Gastroesophageal sphincter (tissue), 4 donors: Measurements from ENCODE around the gene VPS8. TPM values are rescaled to one million over a fixed set of nuclear protein-coding genes. Genes with fewer than 3 reads are reported as not detected.

Experiments
- ATAC-seq: fragments of 150-250 bp; one replicate; pipeline ENCODE4 v1.9.1; 2016; ENCODE audit warnings: mild to moderate bottlenecking, moderate library complexity
- H3K27ac ChIP-seq, 4 donors: fragments of 200-600 bp; sonication (generic) in 3 of 4; 1 replicate in 3 of 4; 2 replicates in 1 of 4; pipeline ENCODE4 v1.5.1; 2016 to 2019
- H3K27me3 ChIP-seq: fragments of 200-600 bp; sonication (generic); one replicate; pipeline ENCODE4 v1.5.1; 2019
- H3K36me3 ChIP-seq, 2 donors: fragments of 200-600 bp; sonication (generic); one replicate each; pipeline ENCODE4 v1.5.1; 2019; ENCODE audit warnings: control low read depth in 1 of 2
- H3K4me1 ChIP-seq, 3 donors: fragments of 200-600 bp; sonication (generic); 1 replicate in 2 of 3; 2 replicates in 1 of 3; pipeline ENCODE4 v1.5.1; 2016 to 2019; ENCODE audit warnings: control low read depth in 2 of 3
- H3K4me3 ChIP-seq, 2 donors: fragments of 200-600 bp; sonication (generic); one replicate each; pipeline ENCODE4 v1.5.1; 2019; ENCODE audit warnings: mild to moderate bottlenecking in 1 of 2, moderate library complexity in 1 of 2
- H3K9me3 ChIP-seq, 3 donors: fragments of 200-600 bp; sonication (generic); one replicate each; pipeline ENCODE4 v1.5.1; 2017 to 2019; ENCODE audit warnings: control low read depth in 2 of 3
- EP300 ChIP-seq: sonication (generic); formaldehyde crosslinking; IDR thresholded peaks from one replicate; pipeline ENCODE4 v1.6.1; 2017; ENCODE audit warnings: antibody characterized with exemption, mild to moderate bottlenecking
- POLR2A ChIP-seq, 2 donors: fragments of 450-650 bp; IDR thresholded peaks; one replicate each; pipeline ENCODE4 v1.6.1; 2017; ENCODE audit warnings: antibody characterized with exemption in 2 of 2, mild to moderate bottlenecking in 2 of 2, moderate library complexity in 1 of 2
- POLR2AphosphoS5 ChIP-seq: sonication (generic); formaldehyde crosslinking; IDR thresholded peaks from one replicate; pipeline ENCODE4 v1.6.1; 2017; ENCODE audit warnings: antibody characterized with exemption
- WGBS, 2 donors: methylation state at CpG; one replicate each; pipeline ENCODE4 v1.1.5; 2018; ENCODE audit warnings: low coverage in 1 of 2; 5-methylcytosine and 5-hydroxymethylcytosine counted together
- total RNA-seq, 4 donors: library from RNA; depleted of rRNA; stranded (reverse); fragments of >200 nt; gene quantifications; one replicate each; pipeline ENCODE4 v1.1.0, GENCODE V29; 2016
- TF ChIP-seq, protein P1 (sequence below), 4 experiments: fragments of 200-600 bp in 2 of 4; fragments of 450-650 bp in 2 of 4; sonication (generic) in 1 of 4; IDR thresholded peaks; one replicate each; pipeline ENCODE4 v1.5.1; 2017 to 2019; ENCODE audit warnings: antibody characterized with exemption in 4 of 4, mild to moderate bottlenecking in 2 of 4, moderate library complexity in 2 of 4

Gene VPS8, protein sequence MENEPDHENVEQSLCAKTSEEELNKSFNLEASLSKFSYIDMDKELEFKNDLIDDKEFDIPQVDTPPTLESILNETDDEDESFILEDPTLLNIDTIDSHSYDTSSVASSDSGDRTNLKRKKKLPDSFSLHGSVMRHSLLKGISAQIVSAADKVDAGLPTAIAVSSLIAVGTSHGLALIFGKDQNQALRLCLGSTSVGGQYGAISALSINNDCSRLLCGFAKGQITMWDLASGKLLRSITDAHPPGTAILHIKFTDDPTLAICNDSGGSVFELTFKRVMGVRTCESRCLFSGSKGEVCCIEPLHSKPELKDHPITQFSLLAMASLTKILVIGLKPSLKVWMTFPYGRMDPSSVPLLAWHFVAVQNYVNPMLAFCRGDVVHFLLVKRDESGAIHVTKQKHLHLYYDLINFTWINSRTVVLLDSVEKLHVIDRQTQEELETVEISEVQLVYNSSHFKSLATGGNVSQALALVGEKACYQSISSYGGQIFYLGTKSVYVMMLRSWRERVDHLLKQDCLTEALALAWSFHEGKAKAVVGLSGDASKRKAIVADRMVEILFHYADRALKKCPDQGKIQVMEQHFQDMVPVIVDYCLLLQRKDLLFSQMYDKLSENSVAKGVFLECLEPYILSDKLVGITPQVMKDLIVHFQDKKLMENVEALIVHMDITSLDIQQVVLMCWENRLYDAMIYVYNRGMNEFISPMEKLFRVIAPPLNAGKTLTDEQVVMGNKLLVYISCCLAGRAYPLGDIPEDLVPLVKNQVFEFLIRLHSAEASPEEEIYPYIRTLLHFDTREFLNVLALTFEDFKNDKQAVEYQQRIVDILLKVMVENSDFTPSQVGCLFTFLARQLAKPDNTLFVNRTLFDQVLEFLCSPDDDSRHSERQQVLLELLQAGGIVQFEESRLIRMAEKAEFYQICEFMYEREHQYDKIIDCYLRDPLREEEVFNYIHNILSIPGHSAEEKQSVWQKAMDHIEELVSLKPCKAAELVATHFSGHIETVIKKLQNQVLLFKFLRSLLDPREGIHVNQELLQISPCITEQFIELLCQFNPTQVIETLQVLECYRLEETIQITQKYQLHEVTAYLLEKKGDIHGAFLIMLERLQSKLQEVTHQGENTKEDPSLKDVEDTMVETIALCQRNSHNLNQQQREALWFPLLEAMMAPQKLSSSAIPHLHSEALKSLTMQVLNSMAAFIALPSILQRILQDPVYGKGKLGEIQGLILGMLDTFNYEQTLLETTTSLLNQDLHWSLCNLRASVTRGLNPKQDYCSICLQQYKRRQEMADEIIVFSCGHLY (N-terminal part only)
- total RNA-seq: 10 to 100 TPM; 27.1 to 72.5 (median 40.8) TPM

DNA sequence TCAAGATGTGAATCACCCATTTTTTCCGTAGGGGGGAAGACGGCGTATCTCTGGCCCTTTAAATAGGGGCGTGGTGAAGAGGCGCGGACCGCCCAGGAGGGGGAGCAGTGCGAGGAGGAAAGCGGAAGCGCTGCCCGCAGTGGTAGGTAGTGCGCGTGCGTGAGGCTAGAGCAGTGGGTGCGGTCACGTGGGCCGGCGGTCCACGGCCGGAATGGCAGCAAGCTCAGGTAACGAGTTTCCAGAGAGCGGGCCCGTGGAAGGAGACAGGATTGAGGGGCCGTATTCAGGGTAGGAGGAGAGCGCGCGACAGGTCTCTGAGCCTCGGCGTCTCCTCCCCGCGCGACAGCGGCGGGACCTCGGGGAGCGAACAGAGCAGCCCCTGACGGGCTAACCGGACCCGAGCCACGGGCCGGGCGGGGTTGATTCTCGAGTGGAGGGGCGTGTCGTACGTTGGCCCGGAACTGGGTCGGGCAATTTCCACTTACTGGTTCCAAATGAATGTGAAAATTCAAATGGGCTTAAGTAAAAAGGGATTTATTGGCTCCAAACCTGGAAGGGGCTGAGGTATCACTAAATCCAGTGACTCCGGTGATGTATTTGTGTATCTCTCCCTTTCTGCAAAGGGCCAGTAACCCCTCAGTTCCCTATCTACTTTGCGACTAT, at the start of gene VPS8:
VPS8 (plus strand) TSS at position 168 of the 663 bp plus-strand sequence. CDS start 12,467 bp downstream, outside the sequence.
- 0% methylated on average over 2 to 17 of the region's 50 CpGs for whole genome bisulfite sequencing, 2 donors
- peak; percentile 99 for ATAC-seq

DNA sequence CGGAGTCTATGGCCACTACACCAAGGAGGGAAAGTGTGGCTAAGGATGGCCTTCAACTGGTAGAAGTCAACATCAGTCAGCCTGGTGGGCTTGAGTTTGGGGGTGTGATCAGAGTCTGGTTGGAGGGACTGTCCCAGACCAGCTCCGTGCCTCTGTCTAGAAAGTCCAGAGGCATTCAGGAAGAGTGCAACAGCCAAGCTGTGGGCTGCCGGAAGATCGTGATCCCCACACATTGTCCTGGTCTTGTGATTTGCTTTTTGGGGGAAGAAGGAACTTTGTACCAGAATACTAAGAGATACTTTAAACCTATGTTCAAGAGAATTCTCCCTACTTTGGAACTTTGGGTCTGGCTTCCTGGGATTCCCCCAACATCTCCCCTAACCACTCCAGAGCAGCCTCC, 47.8 kb upstream of the VPS8 start:
- ATAC-seq: no peak
- Histone ChIP-seq H3K27me3 (peaks cover 5% of the 10 kb centered on the region), H3K36me3 (no peaks in the 10 kb centered on the region), H3K4me3 (no peak overlapping the region), H3K27ac (no peak overlapping the region), H3K9me3 (no peaks in the 10 kb centered on the region), H3K4me1 (peaks cover 0 to 22% (median 0%) of the 10 kb centered on the region in 3 donors)
- WGBS, 2 donors: 88 to 100% methylated on average over 1 to 4 of the region's 4 CpGs
- TF ChIP-seq, protein P1, sequence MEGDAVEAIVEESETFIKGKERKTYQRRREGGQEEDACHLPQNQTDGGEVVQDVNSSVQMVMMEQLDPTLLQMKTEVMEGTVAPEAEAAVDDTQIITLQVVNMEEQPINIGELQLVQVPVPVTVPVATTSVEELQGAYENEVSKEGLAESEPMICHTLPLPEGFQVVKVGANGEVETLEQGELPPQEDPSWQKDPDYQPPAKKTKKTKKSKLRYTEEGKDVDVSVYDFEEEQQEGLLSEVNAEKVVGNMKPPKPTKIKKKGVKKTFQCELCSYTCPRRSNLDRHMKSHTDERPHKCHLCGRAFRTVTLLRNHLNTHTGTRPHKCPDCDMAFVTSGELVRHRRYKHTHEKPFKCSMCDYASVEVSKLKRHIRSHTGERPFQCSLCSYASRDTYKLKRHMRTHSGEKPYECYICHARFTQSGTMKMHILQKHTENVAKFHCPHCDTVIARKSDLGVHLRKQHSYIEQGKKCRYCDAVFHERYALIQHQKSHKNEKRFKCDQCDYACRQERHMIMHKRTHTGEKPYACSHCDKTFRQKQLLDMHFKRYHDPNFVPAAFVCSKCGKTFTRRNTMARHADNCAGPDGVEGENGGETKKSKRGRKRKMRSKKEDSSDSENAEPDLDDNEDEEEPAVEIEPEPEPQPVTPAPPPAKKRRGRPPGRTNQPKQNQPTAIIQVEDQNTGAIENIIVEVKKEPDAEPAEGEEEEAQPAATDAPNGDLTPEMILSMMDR (IDR thresholded peaks at IDR 0.05): no peak
- no peak for TF ChIP-seq EP300
- no peak for TF ChIP-seq POLR2A (IDR thresholded peaks at IDR 0.05)
- TF ChIP-seq POLR2AphosphoS5: no peak

More for the DNA sequence above, at the start of gene VPS8:
- Histone ChIP-seq H3K27me3 (no peaks in the 10 kb centered on the region), H3K9me3 (no peaks in the 10 kb centered on the region), H3K27ac (peak within 1 kb of the TSS; percentile 20 to 84 (median 78)), H3K4me1 (peaks cover 5 to 25% (median 5%) of the 10 kb centered on the region in 3 donors), H3K36me3 (peaks cover 0 to 7% of the 10 kb centered on the region in 2 donors), H3K4me3 (peak within 1 kb of the TSS; percentile 72 to 93)
- TF ChIP-seq POLR2A (IDR thresholded peaks at IDR 0.05): peak; percentile 63 to 76
- no peak for TF ChIP-seq EP300
- TF ChIP-seq, protein P1 (IDR thresholded peaks at IDR 0.05): peak; percentile 29 to 87 (median 67)
- TF ChIP-seq POLR2AphosphoS5: peak; percentile 83

DNA sequence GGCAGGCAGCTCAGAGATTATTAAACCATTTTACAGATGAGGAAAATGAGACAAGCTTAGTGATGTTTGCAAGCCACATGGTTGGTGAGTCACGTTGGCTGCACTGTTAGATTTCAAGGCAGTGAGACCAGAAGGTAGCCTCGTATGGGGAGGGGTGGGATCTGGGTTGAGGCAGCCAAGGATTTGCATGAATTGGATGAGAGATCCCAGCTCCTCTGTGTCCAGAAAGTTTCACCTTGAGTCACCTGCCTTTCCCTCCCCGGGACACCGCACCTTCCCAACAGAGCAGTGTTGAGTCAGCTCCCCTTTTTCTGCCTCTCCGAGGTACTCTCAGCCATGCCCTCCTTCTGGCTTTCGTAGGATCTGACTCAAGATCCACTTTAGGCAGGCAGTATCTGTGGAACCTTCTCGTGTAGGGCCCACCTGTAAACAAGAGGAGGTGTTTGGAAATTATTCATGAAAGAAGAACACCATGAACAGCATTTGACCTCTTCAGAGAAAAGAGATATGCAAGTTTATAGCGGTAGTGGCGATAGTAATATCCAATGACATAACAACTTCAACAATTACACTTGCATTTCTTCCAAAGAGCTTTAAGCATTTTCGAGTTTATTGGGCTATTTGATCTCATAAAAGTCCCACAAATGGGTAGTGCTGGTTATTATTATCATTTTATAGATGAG, 46.8 kb upstream of the VPS8 start:
- peaks cover 0 to 16% (median 0%) of the 10 kb centered on the region in 3 donors for H3K4me1 ChIP-seq
- H3K27ac ChIP-seq: no peak overlapping the region
- WGBS, 2 donors: 80 to 85% methylated on average over 6 to 10 of the region's 10 CpGs
- H3K27me3 ChIP-seq: peaks cover 11% of the 10 kb centered on the region
- H3K9me3 ChIP-seq: no peaks in the 10 kb centered on the region
- ATAC-seq: no peak
- no peaks in the 10 kb centered on the region for H3K36me3 ChIP-seq
- H3K4me3 ChIP-seq: no peak overlapping the region
- TF ChIP-seq, protein P1 (IDR thresholded peaks at IDR 0.05): no peak
- no peak for TF ChIP-seq EP300
- TF ChIP-seq POLR2A (IDR thresholded peaks at IDR 0.05): no peak
- no peak for TF ChIP-seq POLR2AphosphoS5

DNA sequence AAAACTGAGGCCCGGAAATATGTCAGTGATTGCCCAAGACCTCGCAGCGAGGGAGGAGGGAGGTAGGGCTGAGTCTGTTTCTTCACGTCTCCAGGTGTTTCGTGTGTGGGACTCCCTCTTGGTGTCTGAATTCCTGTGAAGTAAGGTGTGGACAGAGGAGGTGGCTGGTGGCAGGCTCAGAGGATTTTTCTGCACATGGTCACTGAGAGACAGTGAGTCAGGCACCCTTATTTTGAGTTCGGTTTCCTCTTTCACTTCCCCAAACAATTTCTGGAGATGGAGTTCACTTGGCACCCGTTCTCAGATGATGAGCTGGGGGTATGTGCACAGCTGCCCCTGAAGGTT, 46.3 kb upstream of the VPS8 start:
- TF ChIP-seq POLR2AphosphoS5 (no peak), POLR2A (IDR thresholded peaks at IDR 0.05) (no peak), EP300 (no peak)
- TF ChIP-seq, protein P1 (IDR thresholded peaks at IDR 0.05): no peak
- Histone ChIP-seq H3K9me3 (no peaks in the 10 kb centered on the region), H3K27ac (no peak overlapping the region), H3K36me3 (no peaks in the 10 kb centered on the region), H3K4me3 (no peak overlapping the region), H3K27me3 (peaks cover 11% of the 10 kb centered on the region), H3K4me1 (peaks cover 0 to 11% (median 0%) of the 10 kb centered on the region in 3 donors)
- ATAC-seq: no peak
- WGBS, 2 donors: 64 to 82% methylated on average over 7 of the region's 7 CpGs
